BJ (cell line): Measurements from ENCODE around the gene LCP1. TPM values are rescaled to one million over a fixed set of nuclear protein-coding genes. Genes with fewer than 3 reads are reported as not detected.

ENCODE experiments used
- CTCF ChIA-PET: fragments of 350-600 bp; formaldehyde crosslinking; extraction: SDS; loops from one replicate; lab custom pipeline; 2021; ENCODE audit warnings: antibody characterized with exemption, inconsistent platforms; lab: Yijun Ruan, JAX
- POLR2A ChIA-PET: fragments of 300-600 bp; sonication (Branson Sonifier 250); formaldehyde crosslinking; extraction: SDS; loops from one replicate; lab custom pipeline; 2021; ENCODE audit warnings: antibody characterized with exemption; lab: Charles Lee
- DNase-seq: peaks from one replicate; pipeline ENCODE4 v3.0.0-alpha.2; 2011; ENCODE audit warnings: low read depth
- H3K27me3 ChIP-seq: 2 replicates; pipeline ENCODE4 v1.6.0; 2011; ENCODE audit warnings: low read length; ENCODE audit not compliant: control insufficient read depth, insufficient read depth
- H3K36me3 ChIP-seq: 2 replicates; pipeline ENCODE4 v1.5.1; 2011; ENCODE audit warnings: low read length; ENCODE audit not compliant: control insufficient read depth, insufficient read depth
- H3K4me3 ChIP-seq: 2 replicates; pipeline ENCODE4 v1.5.1; 2011; ENCODE audit warnings: low read depth, mild to moderate bottlenecking, control low read depth, low read length
- polyA plus RNA-seq: library from polyadenylated mRNA; depleted of rRNA; stranded (reverse); fragments of >200 nt; gene quantifications from 2 replicates; pipeline ENCODE4 v1.2.3, GENCODE V29; 2011
- TF ChIP-seq, protein P1 (sequence below): IDR thresholded peaks from 2 replicates; pipeline ENCODE4 v1.5.1; 2011; ENCODE audit warnings: low read depth, mild to moderate bottlenecking, control low read depth, inconsistent platforms, low read length, moderate library complexity; ENCODE audit not compliant: insufficient read depth

The LCP1 gene
- polyA plus RNA-seq, 1 experiment = 0.06 TPM

- POLR2A ChIA-PET = no interaction called here
- CTCF ChIA-PET = no interaction called here
- H3K4me3 ChIP-seq = no peak overlapping the region
Measured at GRCh38 chr13:46185634-46186033, 3.7 kb upstream of the LCP1 start.

GRCh38 chr13:46184277-46184699 is 2.3 kb upstream of the LCP1 start:
- POLR2A ChIA-PET = no interaction called here
- TF ChIP-seq, protein P1, sequence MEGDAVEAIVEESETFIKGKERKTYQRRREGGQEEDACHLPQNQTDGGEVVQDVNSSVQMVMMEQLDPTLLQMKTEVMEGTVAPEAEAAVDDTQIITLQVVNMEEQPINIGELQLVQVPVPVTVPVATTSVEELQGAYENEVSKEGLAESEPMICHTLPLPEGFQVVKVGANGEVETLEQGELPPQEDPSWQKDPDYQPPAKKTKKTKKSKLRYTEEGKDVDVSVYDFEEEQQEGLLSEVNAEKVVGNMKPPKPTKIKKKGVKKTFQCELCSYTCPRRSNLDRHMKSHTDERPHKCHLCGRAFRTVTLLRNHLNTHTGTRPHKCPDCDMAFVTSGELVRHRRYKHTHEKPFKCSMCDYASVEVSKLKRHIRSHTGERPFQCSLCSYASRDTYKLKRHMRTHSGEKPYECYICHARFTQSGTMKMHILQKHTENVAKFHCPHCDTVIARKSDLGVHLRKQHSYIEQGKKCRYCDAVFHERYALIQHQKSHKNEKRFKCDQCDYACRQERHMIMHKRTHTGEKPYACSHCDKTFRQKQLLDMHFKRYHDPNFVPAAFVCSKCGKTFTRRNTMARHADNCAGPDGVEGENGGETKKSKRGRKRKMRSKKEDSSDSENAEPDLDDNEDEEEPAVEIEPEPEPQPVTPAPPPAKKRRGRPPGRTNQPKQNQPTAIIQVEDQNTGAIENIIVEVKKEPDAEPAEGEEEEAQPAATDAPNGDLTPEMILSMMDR = peak; percentile 41
- no peaks in the 10 kb centered on the region for H3K36me3 ChIP-seq
- no peak overlapping the region for H3K4me3 ChIP-seq
- DNase-seq = no peak
- CTCF ChIA-PET = no interaction called here
- H3K27me3 ChIP-seq = no peaks in the 10 kb centered on the region; the same call in 1 of the 2 replicates

More at GRCh38 chr13:46185634-46186033, 3.7 kb upstream of the LCP1 start:
- DNase-seq = no peak
- H3K36me3 ChIP-seq = no peaks in the 10 kb centered on the region
- no peaks in the 10 kb centered on the region; the same call in 1 of the 2 replicates for H3K27me3 ChIP-seq
- TF ChIP-seq, protein P1 = no peak

GRCh38 chr13:46183018-46183946 is 1.3 kb upstream of the LCP1 start:
- DNase-seq = no peak
- Histone ChIP-seq H3K27me3 (no peaks in the 10 kb centered on the region; the same call in 1 of the 2 replicates), H3K4me3 (no peak overlapping the region), H3K36me3 (no peaks in the 10 kb centered on the region)
- TF ChIP-seq, protein P1 = no peak
- CTCF ChIA-PET = no interaction called here
- POLR2A ChIA-PET = no interaction called here

- ChIA-PET CTCF (no interaction called here), POLR2A (no interaction called here)
- Histone ChIP-seq H3K27me3 (no peaks in the 10 kb centered on the region; the same call in 1 of the 2 replicates), H3K4me3 (no peak overlapping the region), H3K36me3 (no peaks in the 10 kb centered on the region)
- TF ChIP-seq, protein P1 = no peak
- no peak for DNase-seq
Measured at GRCh38 chr13:46182491-46182877, 507 bp upstream of the LCP1 start.

- H3K4me3 ChIP-seq = no peak overlapping the region
- no peak for DNase-seq
Measured at GRCh38 chr13:46181377-46181839, 569 bp downstream of the LCP1 start.

More at GRCh38 chr13:46181377-46181839, 569 bp downstream of the LCP1 start:
- Histone ChIP-seq H3K36me3 (no peaks in the 10 kb centered on the region), H3K27me3 (no peaks in the 10 kb centered on the region; the same call in 1 of the 2 replicates)
- CTCF ChIA-PET = no interaction called here
- POLR2A ChIA-PET = no interaction called here
- TF ChIP-seq, protein P1 = no peak
